ENCODE data around the gene HECW1. TPM values are rescaled to one million over a fixed set of nuclear protein-coding genes. Genes with fewer than 3 reads are reported as not detected.

HECW1 gene
- total RNA-seq: 9.2 TPM

GRCh38 chr7:43112459-43112940 lies at the start of gene HECW1:
Gene HECW1, plus strand, starts transcription at chr7:43112647. Its CDS starts 131,259 bp downstream, at chr7:43243906.

GRCh38 chr7:43582503-43583423 lies 470.3 kb downstream of the HECW1 start, which contains the start of gene STK17A:
Gene STK17A, plus strand, starts transcription at chr7:43583108. Its CDS starts 136 bp downstream, at chr7:43583244.

Small RNAs within 50 kb of the gene (small RNA-seq; reads per million reads assigned to genes)
- gene MIR3943 (ENCODE audit: low replicate concordance): not detected
- gene RF00019 (ENCODE audit: low replicate concordance): not detected
- gene RNU6-575P (ENCODE audit: low replicate concordance): not detected
- not detected for gene RNU7-35P (ENCODE audit: low replicate concordance)

Other genes with a start within 250 kb of the HECW1 start
- 10.3 TPM for gene C7orf25, start 200.6 kb upstream of the HECW1 start, total RNA-seq
- 44.7 TPM for gene PSMA2, start 180.5 kb upstream of the HECW1 start, total RNA-seq
- 43.8 TPM for gene MRPL32, start 180.3 kb upstream of the HECW1 start, total RNA-seq